Measurements from ENCODE around the gene RERE.

The RERE gene

DNA sequence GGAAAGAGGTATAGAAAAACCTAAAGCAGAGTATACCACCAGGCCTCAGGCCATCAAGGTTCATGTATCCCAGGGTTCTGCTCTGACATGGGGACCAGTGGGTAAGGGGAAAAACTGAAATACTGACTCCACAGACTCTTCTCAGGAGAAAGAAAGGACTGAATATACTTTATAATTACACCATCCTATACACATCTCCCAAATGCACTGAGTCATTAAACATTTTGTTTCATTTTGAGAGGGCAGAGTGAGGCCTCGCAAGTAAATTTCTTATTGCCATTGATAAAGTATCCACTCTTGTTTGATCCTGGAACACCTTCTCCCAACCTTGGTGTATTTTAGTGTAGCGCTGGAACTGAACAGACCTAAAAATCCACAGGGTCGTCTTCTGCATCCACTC lies 251.6 kb downstream of the RERE start:
- DNase-seq, result no peak

DNA sequence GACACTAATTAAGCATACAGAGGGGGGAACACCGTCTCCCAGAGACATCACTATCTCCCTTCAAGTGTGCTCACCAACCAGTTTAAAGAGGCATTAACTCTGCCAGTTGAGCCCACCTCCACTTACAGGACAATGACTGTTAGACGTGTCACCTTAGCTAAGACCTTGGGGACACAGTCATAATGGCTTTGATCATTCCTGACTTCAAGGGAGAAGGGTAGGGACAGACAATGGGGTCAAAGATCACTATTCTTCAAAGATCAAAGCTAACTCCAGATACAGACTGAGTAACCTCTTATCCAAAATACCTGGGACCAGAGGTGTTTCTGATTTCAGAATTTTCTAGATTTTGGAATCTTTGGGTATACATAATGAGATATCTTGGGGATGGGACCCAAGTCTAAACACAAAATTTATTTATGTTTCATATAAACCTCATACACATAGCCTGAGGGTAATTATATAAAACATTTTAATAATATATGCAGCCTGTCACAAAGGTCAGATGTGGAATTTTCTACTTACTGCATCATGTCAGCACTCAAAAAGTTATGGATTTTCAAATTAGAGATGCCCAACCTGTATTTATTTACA lies 253.4 kb downstream of the RERE start:
- DNase-seq, result no peak

DNA sequence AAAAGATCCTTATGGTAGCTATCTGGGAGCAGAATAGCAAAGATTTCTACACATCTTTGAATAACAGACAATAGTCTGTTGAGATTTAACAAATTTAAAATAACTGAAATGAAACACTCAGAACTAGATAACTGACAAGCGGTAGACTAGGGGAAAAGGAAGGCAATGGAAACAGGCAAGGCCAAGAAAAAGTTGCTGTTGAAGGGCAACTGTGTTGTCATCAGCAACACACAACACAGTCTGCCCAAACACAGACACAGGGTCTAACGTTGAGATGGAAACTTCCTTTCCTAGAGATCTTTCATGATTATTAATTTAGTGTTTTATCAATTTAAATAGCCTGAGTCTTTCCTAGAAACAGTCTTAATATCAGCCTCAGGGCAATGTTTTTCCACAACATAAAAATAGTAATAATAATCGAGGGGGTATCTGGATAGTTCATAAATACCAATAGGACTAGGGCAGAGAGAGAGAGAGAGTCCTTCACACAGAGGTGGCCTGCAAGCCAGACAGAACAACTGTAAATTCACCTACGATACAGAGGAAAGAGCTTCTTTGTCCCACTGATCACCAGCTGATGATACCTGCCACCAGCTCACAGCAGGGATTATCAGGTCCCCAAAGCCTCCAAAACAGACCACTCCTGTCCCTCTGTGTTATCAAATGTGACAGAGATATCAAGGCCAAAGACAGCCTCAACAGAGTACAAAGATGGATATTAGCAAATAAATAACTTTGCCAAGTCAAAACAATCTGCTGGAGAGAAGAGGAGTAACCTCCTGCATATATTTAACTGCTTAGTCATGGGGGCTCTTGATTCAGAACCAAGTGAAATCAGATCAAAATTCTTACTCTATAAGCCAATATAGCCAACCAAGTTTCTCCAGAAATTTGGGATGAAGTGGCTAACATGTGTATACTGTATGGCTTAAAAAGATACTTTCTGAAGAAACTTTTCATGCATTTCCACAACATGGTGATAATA lies 254.3 kb downstream of the RERE start:
- no peak for DNase-seq

DNA sequence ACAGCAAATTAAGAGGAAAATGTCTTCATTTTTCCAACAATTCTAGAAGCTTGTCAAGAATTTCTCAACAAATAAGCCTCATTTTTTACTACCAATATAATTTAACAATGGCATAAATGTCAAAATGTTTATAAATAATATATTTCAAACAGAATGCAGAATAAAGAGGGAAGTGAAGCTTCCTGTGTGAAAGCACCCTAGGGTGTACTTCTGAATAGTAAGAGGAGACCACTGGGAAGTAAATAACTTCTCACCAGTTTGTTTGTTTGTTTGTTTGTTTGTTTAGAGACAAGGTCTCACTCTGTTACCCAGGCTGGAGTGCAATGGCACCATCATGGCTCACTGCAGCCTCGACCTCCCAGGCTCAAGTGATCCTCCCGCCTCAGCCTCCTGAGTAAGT lies 255.2 kb downstream of the RERE start:
- peak in 1 of 3 donors; percentile 21 for DNase-seq

DNA sequence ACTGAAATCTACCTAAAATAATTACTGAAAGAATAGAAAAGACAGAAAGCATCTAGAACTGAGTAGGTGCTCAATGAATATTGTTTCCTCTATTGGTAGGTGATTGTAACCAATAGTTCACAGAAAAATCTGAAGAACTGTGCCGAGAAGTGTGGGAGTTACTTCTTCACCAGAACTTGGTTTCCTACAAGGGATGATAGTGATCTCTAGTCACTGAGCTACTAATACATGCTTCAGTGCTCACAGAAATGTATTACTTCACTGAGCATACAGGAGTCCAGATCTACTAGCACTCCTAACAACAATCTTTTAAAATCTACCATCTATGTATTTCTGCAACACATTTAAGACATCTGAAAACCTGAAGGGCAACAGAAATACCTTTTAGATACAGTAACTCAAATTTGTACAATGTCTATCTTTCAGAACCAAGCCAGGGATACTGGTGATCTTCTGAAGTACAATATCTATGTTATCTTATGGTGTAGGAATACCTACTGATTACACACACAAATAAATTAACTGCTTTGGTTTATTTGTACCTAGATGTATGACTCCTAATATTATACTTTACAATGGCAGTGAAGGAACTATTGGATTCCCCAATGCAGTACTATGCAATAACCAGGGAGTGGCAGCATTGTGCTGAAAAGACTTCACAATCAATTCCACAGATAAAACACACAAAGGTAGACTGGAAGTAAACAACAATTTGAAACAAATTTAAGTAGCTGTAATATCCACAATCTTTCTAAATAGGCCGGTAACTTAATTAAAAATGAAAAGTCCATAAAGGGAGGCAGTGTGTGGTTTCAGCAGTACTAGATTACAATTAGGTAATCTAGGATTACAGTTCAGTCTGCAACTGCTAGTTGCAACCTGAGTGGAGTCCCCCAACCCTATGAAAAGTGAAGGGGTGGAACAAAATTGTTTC lies 256.6 kb downstream of the RERE start:
- DNase-seq, result peak; percentile 57 to 73 (median 72)

DNA sequence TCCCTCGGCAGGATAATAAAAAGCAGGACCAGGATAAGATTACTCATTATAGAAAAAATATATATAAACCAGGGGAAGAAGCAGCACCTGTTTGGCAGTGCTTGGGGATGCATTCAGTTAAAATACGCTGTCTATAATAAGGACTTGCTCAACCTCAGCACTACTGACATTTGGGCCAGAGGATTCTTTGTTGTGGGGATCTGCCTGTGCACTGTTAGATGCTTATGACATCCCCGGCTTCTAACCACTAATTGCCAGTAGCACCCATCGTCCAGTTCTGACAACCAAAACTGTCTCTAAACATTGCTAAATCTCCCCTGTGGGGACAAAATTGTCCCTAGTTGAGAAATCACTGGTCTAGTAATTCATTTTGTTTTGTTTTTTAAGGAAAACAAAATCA lies 257.4 kb downstream of the RERE start:
- DNase-seq, result no peak

DNA sequence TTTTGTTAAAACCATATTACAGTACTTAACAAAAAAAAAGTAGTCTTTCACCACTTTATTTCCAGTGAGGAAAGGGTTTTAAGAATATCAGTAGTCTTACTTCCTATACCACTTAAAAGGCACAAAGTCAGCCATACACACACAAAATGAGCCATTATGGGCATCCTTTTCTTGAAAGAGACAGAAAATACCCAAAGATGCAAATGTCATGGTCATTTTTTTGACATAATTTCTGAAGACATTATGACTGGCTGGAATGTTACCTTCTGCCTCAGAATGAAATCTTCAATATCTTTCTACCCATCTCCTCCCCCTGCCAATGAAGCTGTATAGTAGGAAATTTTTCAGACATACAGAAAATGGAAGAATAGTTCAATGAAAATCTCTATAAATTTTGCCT lies 261.9 kb downstream of the RERE start:
- DNase-seq, result no peak

DNA sequence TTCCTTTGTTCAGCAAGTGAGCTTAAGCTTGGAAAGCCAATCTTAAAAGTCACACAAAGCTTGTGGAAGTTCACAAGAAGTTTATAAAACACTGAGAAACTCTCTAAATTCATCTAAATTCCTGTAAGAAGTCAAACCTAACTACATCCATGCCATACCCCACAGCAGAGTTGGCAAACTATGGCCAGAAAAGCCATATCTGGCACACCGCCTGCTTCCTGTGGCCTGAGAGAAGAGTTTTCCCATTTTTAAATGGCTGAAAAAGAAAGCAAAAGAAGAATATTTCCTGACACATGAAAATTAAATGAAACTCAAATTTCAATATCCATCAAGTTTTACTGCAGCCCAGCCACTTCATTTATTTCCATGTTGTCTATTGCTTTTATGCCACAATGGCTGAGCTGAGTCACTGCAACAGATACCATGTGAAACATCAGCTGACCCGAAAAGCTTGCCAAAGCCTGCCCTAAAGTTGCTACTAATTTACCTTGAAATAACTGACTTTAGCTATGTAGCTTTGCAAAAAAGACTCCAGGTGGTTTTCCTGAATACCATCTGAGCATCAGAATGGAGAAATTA lies 262.4 kb downstream of the RERE start:
- DNase-seq, result peak; percentile 36 to 46 (median 45)

DNA sequence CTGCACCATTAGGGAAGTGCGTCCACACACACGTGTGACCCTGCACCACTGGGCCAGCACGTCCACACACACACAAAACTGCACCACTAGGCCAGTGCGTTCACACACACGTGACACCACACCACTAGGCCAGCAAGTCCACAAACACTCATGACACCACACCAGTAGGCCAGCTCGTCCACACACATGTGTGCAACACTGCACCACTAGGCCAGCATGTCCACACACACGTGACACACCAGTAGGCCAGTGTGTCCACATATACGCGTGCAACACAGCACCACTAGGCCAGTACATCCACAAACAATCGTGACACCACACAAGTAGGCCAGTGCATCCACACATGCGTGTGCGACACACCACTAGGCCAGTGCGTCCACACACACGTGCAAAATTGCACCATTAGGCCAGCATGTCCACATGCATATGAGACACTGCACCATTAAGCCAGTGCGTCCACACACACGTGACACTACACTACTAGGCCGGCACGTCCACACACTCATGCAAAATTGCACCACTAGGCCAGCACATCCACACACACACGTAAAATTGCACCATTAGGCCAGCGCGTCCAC lies 264.5 kb downstream of the RERE start:
- DNase-seq, result no peak

DNA sequence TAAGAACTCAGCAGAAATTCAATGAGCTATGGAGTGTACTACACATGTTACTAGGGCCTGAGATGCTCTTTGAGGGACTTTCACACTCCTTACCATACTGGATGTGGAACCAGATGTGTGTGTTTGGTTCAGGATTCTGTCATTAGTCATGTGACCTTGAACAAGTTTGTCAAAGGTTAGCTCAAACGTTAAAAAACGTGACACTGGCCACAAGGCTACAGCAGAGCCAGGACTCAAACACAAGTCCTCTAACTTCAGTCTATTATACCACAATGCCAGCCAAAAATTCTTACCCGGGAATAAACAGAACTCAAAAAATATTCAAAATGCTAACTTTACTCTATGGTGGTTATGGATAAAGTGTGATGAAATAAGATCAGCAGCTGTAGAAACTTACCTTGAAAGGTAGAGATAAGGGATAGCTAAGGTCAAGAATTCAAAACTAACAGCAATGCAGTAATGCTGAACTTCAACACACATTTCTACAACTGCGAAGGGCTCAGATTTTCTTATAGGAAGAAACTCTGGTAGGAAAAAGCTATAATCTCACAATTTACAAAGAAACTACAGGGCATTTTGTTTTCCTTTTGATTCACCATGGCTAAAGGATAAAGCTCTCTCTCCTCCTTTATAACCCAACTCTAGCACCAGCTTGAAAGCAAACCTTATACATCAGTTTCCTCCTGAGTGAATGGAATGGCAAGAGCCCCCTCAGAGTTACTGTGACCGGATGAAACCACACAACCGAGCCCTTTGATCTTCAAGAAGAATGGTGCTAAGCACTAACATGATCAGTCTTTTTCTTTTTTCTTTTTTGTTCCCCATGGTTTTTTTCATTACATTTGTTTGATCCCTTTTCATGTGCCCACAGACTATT lies 265.6 kb downstream of the RERE start:
- DNase-seq, result no peak

DNA sequence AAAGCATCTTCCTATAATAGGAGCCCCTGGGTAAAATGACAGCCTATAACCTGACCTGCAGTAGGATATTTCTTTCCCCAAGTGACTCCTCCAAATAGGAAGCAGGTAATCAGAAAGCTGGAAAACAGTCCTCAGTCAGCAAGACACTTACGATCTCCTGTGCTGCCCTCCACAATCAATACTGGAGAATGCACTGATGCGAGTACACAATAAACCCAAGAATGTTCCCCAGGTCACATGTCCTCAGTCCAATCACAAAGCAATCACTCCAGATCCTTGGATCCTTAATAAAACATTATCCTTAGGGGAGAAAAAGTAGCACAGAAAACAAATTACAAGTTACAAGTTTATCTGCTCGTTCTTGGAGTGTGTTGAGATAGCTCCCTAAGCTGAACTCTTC lies 266.4 kb downstream of the RERE start:
- no peak for DNase-seq

DNA sequence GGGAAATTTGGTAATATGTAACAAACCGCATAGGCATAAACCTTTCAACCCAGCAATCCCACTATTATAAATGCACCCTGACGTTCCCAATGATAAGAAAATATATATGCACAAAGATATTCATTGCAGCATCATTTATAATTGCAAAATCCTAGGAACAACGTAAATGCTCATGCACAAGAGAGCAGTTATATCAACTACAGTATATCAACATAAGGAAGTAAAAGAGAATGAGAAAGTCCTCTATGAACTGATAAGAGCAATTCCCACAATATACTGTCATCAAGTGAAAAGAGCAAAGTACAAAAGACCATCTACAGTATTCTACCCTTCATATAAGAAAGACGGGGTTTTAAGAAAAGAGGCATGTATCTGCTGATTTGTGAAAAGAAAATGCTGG lies 269.6 kb downstream of the RERE start:
- DNase-seq, result no peak

DNA sequence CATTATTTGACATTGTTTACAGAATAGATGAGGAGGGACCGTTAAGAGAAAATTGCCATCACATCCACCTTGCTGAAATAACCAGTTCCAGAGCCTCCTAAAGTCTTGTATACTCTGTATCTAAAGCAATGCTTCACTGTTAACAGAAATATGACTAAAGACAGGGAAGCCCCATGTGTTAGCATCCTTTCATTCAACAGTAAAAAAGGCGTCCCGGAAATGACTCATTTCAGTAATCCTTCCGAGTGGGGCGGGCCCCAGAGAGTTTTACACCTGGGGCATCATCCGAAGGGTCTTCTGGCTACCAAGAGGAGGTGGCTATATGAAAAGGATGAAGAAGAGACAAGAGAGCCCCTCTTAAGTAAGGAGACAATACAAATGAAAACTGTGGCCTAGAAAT lies 272.4 kb downstream of the RERE start:
- DNase-seq, result no peak

DNA sequence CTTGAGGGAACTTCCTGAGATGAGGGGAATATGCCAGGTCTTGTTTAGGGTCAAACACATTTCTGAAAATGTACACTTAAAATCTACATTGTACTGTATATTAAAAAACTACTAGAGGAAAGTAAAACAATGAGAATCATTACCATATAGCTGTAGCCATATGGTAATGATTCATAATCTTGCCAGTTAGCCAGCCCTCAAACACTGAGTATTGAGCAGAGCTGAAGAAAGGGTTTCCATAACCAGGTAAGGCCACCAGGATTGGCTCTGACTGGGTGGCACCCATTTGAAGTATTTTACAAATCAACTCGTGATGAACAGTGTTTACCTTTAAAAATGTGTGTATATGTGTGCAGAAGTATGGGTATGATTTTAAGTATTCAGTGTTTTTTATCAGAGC lies 272.8 kb downstream of the RERE start:
- DNase-seq, result no peak

DNA sequence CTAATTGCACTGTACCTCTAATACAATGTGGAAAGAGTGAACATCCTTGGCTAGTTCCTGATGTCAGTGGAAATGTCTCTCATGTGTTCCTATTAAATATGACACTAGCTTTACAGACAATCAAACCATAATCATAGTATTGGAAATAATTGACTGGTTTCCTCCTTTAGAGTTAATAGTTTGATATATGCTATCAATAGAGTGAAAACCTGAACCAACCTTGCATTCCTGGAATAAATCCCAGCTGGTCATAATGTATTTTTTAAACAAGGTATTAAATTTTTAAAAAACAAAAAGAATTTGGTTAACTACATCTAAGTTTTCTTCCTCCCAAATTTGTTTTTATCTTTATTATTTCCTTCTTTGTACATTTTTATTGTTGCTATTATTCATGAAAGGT lies 273.5 kb downstream of the RERE start:
- DNase-seq, result no peak

DNA sequence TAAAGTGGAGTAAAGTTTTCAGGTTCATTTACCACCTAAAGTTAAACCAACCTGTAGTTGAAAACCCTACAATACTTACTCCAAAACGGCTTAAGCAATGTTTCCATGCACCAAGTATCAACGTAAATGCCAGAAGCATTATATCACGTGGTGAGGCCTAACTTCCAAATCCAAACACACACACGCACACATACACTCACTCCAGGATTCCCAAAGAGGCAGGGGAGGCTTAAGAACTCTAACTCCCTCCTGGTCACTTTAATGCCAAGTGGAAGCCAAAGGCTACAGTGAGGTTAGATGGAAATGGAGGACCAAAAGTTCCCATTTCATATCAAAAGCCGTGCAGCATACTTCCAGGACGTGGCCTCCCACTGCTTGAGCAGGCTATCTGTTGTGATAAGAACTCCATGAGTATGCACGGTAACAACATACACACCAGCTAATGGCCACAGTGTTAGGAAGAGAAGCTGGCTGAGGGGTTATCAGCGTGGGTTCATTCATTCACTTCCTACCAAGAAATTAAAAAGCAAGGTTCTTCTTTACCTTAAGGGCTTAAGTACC lies 275.4 kb downstream of the RERE start:
- DNase-seq, result no peak

DNA sequence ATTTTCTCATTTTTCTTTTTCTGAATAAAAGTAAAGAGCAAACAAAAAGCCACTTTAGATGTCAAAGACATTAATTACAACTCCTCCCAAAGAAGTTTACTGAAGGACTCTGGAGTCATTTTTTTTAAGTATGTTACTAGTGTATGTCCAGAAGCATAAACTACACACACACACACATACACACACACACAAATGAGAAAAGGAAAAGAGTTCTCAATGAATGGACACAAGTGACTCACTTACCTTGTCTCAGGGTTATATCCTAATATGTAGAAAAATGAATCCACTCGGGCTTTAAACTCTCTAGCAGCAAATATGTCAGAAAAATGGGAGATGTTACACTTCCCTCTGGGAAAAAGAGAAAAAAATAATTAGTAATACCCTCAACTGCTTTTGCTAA lies 276.5 kb downstream of the RERE start:
- DNase-seq, result no peak

DNA sequence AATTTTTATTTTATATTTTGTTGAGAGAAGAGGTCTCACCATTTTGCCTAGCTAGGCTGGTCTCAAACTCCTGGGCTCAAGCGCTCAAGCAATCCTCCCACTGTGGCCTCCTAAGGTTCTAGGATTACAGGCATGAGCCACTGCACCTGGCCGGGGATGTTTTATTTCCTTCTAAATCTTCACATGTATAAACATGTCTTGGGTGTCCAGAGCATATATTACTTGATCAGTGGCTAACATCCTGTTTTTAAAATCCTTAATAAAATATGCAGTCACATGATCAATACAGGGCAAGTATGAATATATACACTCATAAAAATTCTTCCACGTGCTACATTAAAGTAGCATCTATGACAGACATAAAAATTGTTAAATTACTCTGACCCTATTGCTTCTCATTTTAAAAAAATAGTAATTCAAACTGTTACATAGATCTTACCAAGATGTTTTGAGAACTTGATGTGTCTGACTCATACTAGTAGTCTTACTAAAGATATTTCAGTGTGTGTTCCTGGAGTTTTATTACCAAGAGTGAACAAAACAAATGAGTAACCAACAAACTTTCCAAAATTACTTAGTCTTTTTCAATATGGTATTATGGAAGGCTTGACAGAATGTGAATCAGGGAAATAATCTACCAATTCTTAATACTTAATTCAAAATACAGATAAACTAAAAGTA lies 277.0 kb downstream of the RERE start:
- peak; percentile 50 to 95 (median 90) for DNase-seq

DNA sequence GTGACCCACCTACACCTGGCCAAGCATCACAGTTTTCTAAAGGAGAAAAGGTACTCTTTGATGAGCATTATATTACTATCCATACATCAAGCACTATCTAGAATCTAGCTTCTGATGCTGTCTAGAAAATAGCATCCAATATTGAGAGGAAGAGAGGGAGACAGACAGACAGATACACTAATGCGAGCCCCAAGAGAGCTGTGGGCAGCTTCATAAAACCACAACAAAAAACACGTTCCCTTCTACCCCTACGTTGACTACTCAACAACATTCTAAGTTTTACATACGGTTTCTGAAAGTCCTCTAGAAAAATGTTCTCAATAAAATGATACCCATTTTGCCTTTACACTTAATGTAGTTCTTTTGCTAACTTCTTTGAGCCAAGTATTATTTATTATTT lies 277.8 kb downstream of the RERE start:
- no peak for DNase-seq

DNA sequence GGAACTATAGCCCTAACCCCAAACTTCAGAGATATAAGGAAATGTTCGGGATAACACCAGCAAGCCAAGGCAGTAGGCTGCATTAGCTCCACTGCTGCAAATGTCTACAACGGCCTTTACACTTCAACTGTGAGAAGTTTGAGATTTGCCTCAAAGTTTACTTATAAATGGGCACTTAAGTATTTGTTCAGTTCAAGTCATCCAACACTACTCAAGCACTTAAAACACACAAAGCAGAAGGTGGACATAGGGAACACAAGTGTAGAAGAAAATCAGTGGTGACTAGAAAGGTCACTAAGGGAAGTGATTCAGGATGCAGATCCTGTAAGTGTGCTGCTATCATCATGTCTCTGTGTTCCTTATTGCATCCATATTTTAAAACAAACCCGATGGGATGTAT lies 278.9 kb downstream of the RERE start:
- DNase-seq, result no peak

DNA sequence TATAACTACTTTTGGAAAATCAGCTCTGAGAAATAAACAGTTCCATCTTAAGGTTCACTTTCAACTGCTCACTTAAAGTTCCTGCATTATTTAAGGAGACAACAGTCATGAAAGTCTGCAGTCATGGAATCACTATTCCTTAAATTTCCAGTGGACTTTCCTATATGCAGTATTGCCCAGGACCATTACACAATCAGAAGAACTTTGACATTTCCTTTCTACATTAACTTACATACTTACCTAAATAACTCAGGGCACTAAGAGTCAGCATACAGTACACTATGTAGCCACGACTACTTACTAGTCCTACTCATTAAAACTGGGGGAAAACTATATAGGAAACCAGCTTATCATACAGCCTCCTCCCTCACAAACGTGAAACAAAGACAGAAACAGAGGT lies 279.4 kb downstream of the RERE start:
- DNase-seq, result peak; percentile 25 to 63 (median 38)

Measured in suppressor macrophage treated with lipopolysaccharide for 1 hour (primary cell).